IMR-90 (cell line): ENCODE results near the gene NPW. TPM values are rescaled to one million over a fixed set of nuclear protein-coding genes. Genes with fewer than 3 reads are reported as not detected.

Source experiments
- ATAC-seq: fragments of 200-7000 bp; cut with Tn5 transposase; 2 replicates; pipeline ENCODE4 v1.9.1; 2020; ENCODE audit warnings: low read depth, mild to moderate bottlenecking, moderate library complexity
- BruUV-seq: library from RNA; stranded (reverse); fragments of 400-500 nt; replicated peaks from 2 replicates; lab custom pipeline; 2021; lab: Mats Ljungman, UMichigan
- CTCF ChIA-PET: fragments of 300-600 bp; formaldehyde crosslinking; extraction: SDS; loops from one replicate; lab custom pipeline; 2021; ENCODE audit warnings: antibody characterized with exemption; lab: Yijun Ruan, JAX
- POLR2A ChIA-PET: fragments of 300-600 bp; sonication (Branson Sonifier 250); formaldehyde crosslinking; loops from one replicate; lab custom pipeline; 2022; ENCODE audit warnings: antibody characterized with exemption; ENCODE audit not compliant: unreplicated experiment; lab: Charles Lee
- DNase-seq: peaks from one replicate; pipeline ENCODE4 v3.0.0; 2013
- H2AFZ ChIP-seq: replicated peaks from 2 replicates; pipeline ENCODE3; 2013; ENCODE audit warnings: low read length, mild to moderate bottlenecking; ENCODE audit not compliant: poor library complexity
- H2AK5ac ChIP-seq: 2 replicates; pipeline ENCODE4 v1.6.1; 2013; ENCODE audit warnings: low read depth, low read length, inconsistent platforms
- H2AK9ac ChIP-seq: replicated peaks from 2 replicates; pipeline ENCODE3; 2013; ENCODE audit warnings: mild to moderate bottlenecking, low read depth, low read length, moderate library complexity; ENCODE audit not compliant: poor library complexity
- H2BK120ac ChIP-seq: 2 replicates; pipeline ENCODE4 v1.6.1; 2013; ENCODE audit warnings: low read depth, low read length, inconsistent platforms
- H2BK15ac ChIP-seq: 3 replicates; pipeline ENCODE4 v1.6.1; 2013; ENCODE audit warnings: low read depth, low read length, inconsistent platforms
- H2BK20ac ChIP-seq: 2 replicates; pipeline ENCODE4 v1.6.1; 2013; ENCODE audit warnings: low read depth, mild to moderate bottlenecking, inconsistent platforms, low read length, moderate library complexity
- H2BK5ac ChIP-seq: 2 replicates; pipeline ENCODE4 v1.6.1; 2013; ENCODE audit warnings: mild to moderate bottlenecking, low read depth, low read length, inconsistent platforms; ENCODE audit not compliant: poor library complexity, severe bottlenecking
- H3K14ac ChIP-seq: replicated peaks from 2 replicates; pipeline ENCODE4 v1.6.1; 2013; ENCODE audit warnings: low read depth, low read length, inconsistent platforms
- H3K18ac ChIP-seq: 2 replicates; pipeline ENCODE4 v1.6.1; 2013; ENCODE audit warnings: low read depth, low read length, control low read depth
- H3K23ac ChIP-seq: 2 replicates; pipeline ENCODE4 v1.6.1; 2013; ENCODE audit warnings: low read depth, low read length, inconsistent platforms
- H3K27ac ChIP-seq: 2 replicates; pipeline ENCODE4 v1.5.1; 2013; ENCODE audit warnings: mild to moderate bottlenecking, control low read depth, low read length; ENCODE audit not compliant: insufficient read depth
- H3K27me3 ChIP-seq: 2 replicates; pipeline ENCODE4 v1.6.1; 2013; ENCODE audit warnings: low read length; ENCODE audit not compliant: control insufficient read depth, insufficient read depth
- H3K36me3 ChIP-seq: 2 replicates; pipeline ENCODE4 v1.6.1; 2013; ENCODE audit warnings: low read length, mixed read lengths; ENCODE audit not compliant: control insufficient read depth, insufficient read depth
- H3K4ac ChIP-seq: 2 replicates; pipeline ENCODE4 v1.6.1; 2013; ENCODE audit warnings: low read depth, low read length, inconsistent platforms
- H3K4me1 ChIP-seq: 2 replicates; pipeline ENCODE4 v1.6.1; 2013; ENCODE audit warnings: low read length, mixed read lengths; ENCODE audit not compliant: control insufficient read depth, insufficient read depth
- H3K4me2 ChIP-seq: 2 replicates; pipeline ENCODE4 v1.6.1; 2013; ENCODE audit warnings: low read depth, mild to moderate bottlenecking, control low read depth, low read length, moderate library complexity
- H3K4me3 ChIP-seq: 2 replicates; pipeline ENCODE4 v1.5.1; 2013; ENCODE audit warnings: low read depth, mild to moderate bottlenecking, control low read depth, low read length, moderate library complexity; ENCODE audit not compliant: insufficient read depth
- H3K56ac ChIP-seq: 2 replicates; pipeline ENCODE4 v1.6.1; 2013; ENCODE audit warnings: low read length, inconsistent platforms; ENCODE audit not compliant: insufficient read depth; ENCODE audit errors: extremely low read depth
- H3K79me1 ChIP-seq, 2 experiments: 2 replicates each; pipeline ENCODE4 v1.6.1; 2013; ENCODE audit warnings: low read length in 2 of 2, inconsistent platforms in 1 of 2, low read depth in 1 of 2
- H3K9ac ChIP-seq: 2 replicates; pipeline ENCODE4 v1.6.1; 2013; ENCODE audit warnings: low read depth, low read length, control low read depth
- H3K9me1 ChIP-seq: 2 replicates; pipeline ENCODE4 v1.6.1; 2013; ENCODE audit warnings: low read length, inconsistent platforms; ENCODE audit not compliant: insufficient read depth
- H3K9me3 ChIP-seq: 2 replicates; pipeline ENCODE4 v1.6.1; 2013; ENCODE audit warnings: low read length; ENCODE audit not compliant: control insufficient read depth, insufficient read depth
- H4K20me1 ChIP-seq: 2 replicates; pipeline ENCODE4 v1.6.1; 2013; ENCODE audit warnings: low read length, inconsistent platforms; ENCODE audit not compliant: insufficient read depth
- H4K5ac ChIP-seq: 2 replicates; pipeline ENCODE4 v1.6.1; 2013; ENCODE audit warnings: mild to moderate bottlenecking, low read depth, low read length, control low read depth
- H4K8ac ChIP-seq, 2 experiments: 2 replicates each; pipeline ENCODE4 v1.6.1; 2013; ENCODE audit warnings: low read depth in 2 of 2, low read length in 2 of 2, control low read depth in 1 of 2, inconsistent platforms in 1 of 2
- H4K91ac ChIP-seq: 2 replicates; pipeline ENCODE4 v1.6.1; 2013; ENCODE audit warnings: low read depth, low read length, inconsistent platforms; ENCODE audit not compliant: insufficient read depth
- CTCF ChIP-seq: conservative IDR thresholded peaks from 2 replicates; pipeline ENCODE4 v1.5.1; 2012; ENCODE audit warnings: mild to moderate bottlenecking, low read depth, low read length, improper control_type of control experiment
- FOS ChIP-seq: fragments of 150-350 bp; IDR thresholded peaks from 2 replicates; pipeline ENCODE4 v1.6.1; 2016; ENCODE audit warnings: low read depth, low read length
- MAFK ChIP-seq: IDR thresholded peaks from 2 replicates; pipeline ENCODE4 v1.6.1; 2012; ENCODE audit warnings: low read depth, low read length, improper control_type of control experiment
- NFE2L2 ChIP-seq: fragments of 150-350 bp; IDR thresholded peaks from 2 replicates; pipeline ENCODE4 v1.6.1; 2016; ENCODE audit warnings: low read depth, mild to moderate bottlenecking, low read length
- POLR2A ChIP-seq: IDR thresholded peaks from 2 replicates; pipeline ENCODE4 v1.6.1; 2012; ENCODE audit warnings: mild to moderate bottlenecking, low read depth, low read length
- RCOR1 ChIP-seq: IDR thresholded peaks from 2 replicates; pipeline ENCODE4 v1.6.1; 2012; ENCODE audit warnings: mild to moderate bottlenecking, low read length, improper control_type of control experiment; ENCODE audit not compliant: insufficient replicate concordance
- WGBS, 2 experiments: methylation state at CpG; one replicate each; pipeline versions ENCODE4 v1.1.5 to v1.1.7; 2013; ENCODE audit warnings: missing lambda C conversion rate in 2 of 2; ENCODE audit not compliant: insufficient read length in 1 of 2; ENCODE audit errors: extremely low coverage in 2 of 2; 5-methylcytosine and 5-hydroxymethylcytosine counted together
- dilution Hi-C: fragments of 300-500 bp; cut with HindIII; formaldehyde crosslinking; loops from one replicate; pipeline ENCODE4 v1.14.3; 2018; ENCODE audit warnings: low sequenced_read_pairs; ENCODE audit not compliant: unreplicated experiment
- in situ Hi-C: fragments of 300-500 bp; cut with MboI; formaldehyde crosslinking; loops from 3 replicates; pipeline ENCODE4 v1.14.3; 2019; ENCODE audit warnings: low sequenced_read_pairs, inconsistent platforms, mixed read lengths
- intact Hi-C: fragments of 100-400 bp; cut with micrococcal nuclease; formaldehyde crosslinking; loops from 2 replicates; pipeline ENCODE4 v1.10.0; 2022
- polyA plus RNA-seq, 3 experiments: library from polyadenylated mRNA; depleted of rRNA; stranded (reverse); fragments of >200 nt; gene quantifications; 2 replicates each; pipeline ENCODE4 v1.2.3, GENCODE V29; 2012; ENCODE audit warnings: low replicate concordance in 1 of 3
- total RNA-seq: library from RNA; depleted of rRNA; stranded (reverse); fragments of >200 nt; gene quantifications from 2 replicates; pipeline ENCODE4 v1.2.3, GENCODE V29; 2012

NPW gene
- total and polyA plus RNA-seq, 2 of the 4 experiments (the other 2 are of a cell fraction) = 0.18 to 2.0 TPM

- Histone ChIP-seq H3K4ac (peak within 1 kb of the TSS; percentile 24; the same call in 1 of the 2 replicates), H3K14ac (no peak within 1 kb of the TSS), H2AK9ac (peak within 1 kb of the TSS; percentile 76), H3K4me1 (peaks cover 21% of the 10 kb centered on the region), H3K27me3 (peaks cover 17% of the 10 kb centered on the region), H3K23ac (0 out of 2 replicates have a peak within 1 kb of the TSS, but pooled peaks have one; percentile 66), H2BK120ac (no peak within 1 kb of the TSS), H2BK20ac (no peak within 1 kb of the TSS), H3K4me3 (peak within 1 kb of the TSS; percentile 52), H2BK15ac (no peak within 1 kb of the TSS), H3K56ac (no peak within 1 kb of the TSS), H2AFZ (peak within 1 kb of the TSS; percentile 84), H4K20me1 (no peaks in the 10 kb centered on the region), H3K9ac (no peak within 1 kb of the TSS), H3K18ac (no peak within 1 kb of the TSS), H4K91ac (no peak within 1 kb of the TSS), H2BK5ac (no peak within 1 kb of the TSS), H3K79me1 (peaks cover 21 to 29% of the 10 kb centered on the region in 2 experiments), H3K9me1 (peaks cover 20% of the 10 kb centered on the region), H4K8ac (no peak within 1 kb of the TSS), H2AK5ac (peak within 1 kb of the TSS; percentile 68), H3K4me2 (peak within 1 kb of the TSS; percentile 89), H3K9me3 (peaks cover 2% of the 10 kb centered on the region; the same call in 1 of the 2 replicates), H3K27ac (no peak within 1 kb of the TSS), H4K5ac (0 out of 2 replicates have a peak within 1 kb of the TSS, but pooled peaks have one; percentile 23), H3K36me3 (peaks cover 13% of the 10 kb centered on the region)
- dilution Hi-C loops (no loop called here), intact Hi-C loops (no loop called here), in situ Hi-C loops (no loop called here)
- 0% methylated on average over 9 of the region's 67 CpGs; no CpG with 5 or more reads in 1 of the 2 experiments for WGBS, 2 experiments
- no peak for DNase-seq
- TF ChIP-seq POLR2A (no peak), MAFK (no peak), FOS (no peak), RCOR1 (no peak), NFE2L2 (no peak), CTCF (no peak)
- ChIA-PET POLR2A (no interaction called here), CTCF (no interaction called here)
- no TSS peak for BruUV-seq
- ATAC-seq = peak; percentile 18
Measured at GRCh38 chr16:1989209-1990100, 30.1 kb upstream of the NPW start, which contains the start of gene SYNGR3. Gene SYNGR3, plus strand, starts transcription at chr16:1989970. Its CDS starts 133 bp downstream, at chr16:1990103.
